Nephron (organoid): Measurements from ENCODE around the gene ZFAND4.
"Not testable (repeated sequence)": the region's sequence is repeated elsewhere in the genome, so short reads cannot be mapped to it uniquely, and the experiment has no call there.

Source experiments
- H3K27ac Mint-ChIP-seq, 3 experiments: 2 replicates each; pipeline ENCODE4 v1.8.0; 2020; ENCODE audit warnings: mixed read lengths in 3 of 3, mild to moderate bottlenecking in 2 of 3, moderate library complexity in 1 of 3
- H3K27me3 Mint-ChIP-seq: 2 replicates; pipeline ENCODE4 v1.8.0; 2021; ENCODE audit warnings: low read depth, mild to moderate bottlenecking, moderate library complexity, mixed read lengths
- H3K36me3 Mint-ChIP-seq: 2 replicates; pipeline ENCODE4 v1.8.0; 2020; ENCODE audit warnings: low read depth, mixed read lengths
- H3K4me1 Mint-ChIP-seq: 2 replicates; pipeline ENCODE4 v1.8.0; 2020; ENCODE audit warnings: mixed read lengths
- H3K4me3 Mint-ChIP-seq, 3 experiments: 2 replicates each; pipeline ENCODE4 v1.8.0; 2020; ENCODE audit warnings: mild to moderate bottlenecking in 3 of 3, mixed read lengths in 3 of 3, moderate library complexity in 2 of 3
- H3K9me3 Mint-ChIP-seq: 2 replicates; pipeline ENCODE4 v1.8.0; 2020; ENCODE audit warnings: mixed read lengths
- CTCF ChIP-seq, 3 experiments: fragments of 200-600 bp; sonication (generic); IDR thresholded peaks; one replicate each; pipeline ENCODE4 v1.5.0; 2021; ENCODE audit warnings: antibody characterized with exemption in 3 of 3; ENCODE audit not compliant: unreplicated experiment in 3 of 3

The ZFAND4 gene

GRCh38 chr10:45660876-45661411, 11.6 kb downstream of the ZFAND4 start:
- Mint-ChIP-seq H3K4me3 (no peak overlapping the region), H3K27ac (no peak overlapping the region), H3K4me1 (no peaks in the 10 kb centered on the region)

GRCh38 chr10:45657033-45657926, 15.3 kb downstream of the ZFAND4 start:
- no peaks in the 10 kb centered on the region for H3K4me1 Mint-ChIP-seq
- H3K9me3 Mint-ChIP-seq = peaks cover 3% of the 10 kb centered on the region
- no peak overlapping the region for H3K27ac Mint-ChIP-seq
- H3K36me3 Mint-ChIP-seq = peaks cover 35% of the 10 kb centered on the region
- TF ChIP-seq CTCF (IDR thresholded peaks at IDR 0.05; ENCODE audit: unreplicated experiment in 3 of 3) = no peak
- no peak overlapping the region for H3K4me3 Mint-ChIP-seq
- no peaks in the 10 kb centered on the region for H3K27me3 Mint-ChIP-seq

More at GRCh38 chr10:45660876-45661411, 11.6 kb downstream of the ZFAND4 start:
- no peak for TF ChIP-seq CTCF (IDR thresholded peaks at IDR 0.05; ENCODE audit: unreplicated experiment in 3 of 3)
- Mint-ChIP-seq H3K36me3 (peaks cover 34% of the 10 kb centered on the region), H3K9me3 (peaks cover 3% of the 10 kb centered on the region), H3K27me3 (no peaks in the 10 kb centered on the region)

DNA sequence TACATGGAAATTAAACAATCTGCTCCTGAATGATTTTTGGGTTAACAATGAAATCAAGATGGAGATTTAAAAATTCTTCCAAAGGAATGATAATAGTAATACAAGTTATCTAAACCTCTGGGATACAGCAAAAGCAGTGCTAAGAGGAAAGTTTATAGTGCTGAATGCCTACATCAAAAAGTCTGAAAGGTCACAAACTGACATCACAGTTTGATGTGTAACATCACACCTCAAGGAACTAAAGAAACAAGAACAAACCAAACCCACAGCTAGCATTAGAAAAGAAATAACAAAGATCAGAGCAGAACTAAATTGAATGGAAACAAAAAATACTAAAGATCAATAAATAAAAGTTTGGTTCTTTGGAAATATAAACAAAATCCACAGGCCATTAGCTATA, 17.4 kb downstream of the ZFAND4 start:
- Mint-ChIP-seq H3K27me3 (no peaks in the 10 kb centered on the region), H3K36me3 (peaks cover 25% of the 10 kb centered on the region), H3K4me1 (no peaks in the 10 kb centered on the region), H3K4me3 (no peak overlapping the region), H3K27ac (no peak overlapping the region), H3K9me3 (no peaks in the 10 kb centered on the region)
- no peak for TF ChIP-seq CTCF (IDR thresholded peaks at IDR 0.05; ENCODE audit: unreplicated experiment in 3 of 3)

GRCh38 chr10:45654753-45655141, 17.8 kb downstream of the ZFAND4 start:
- peaks cover 24% of the 10 kb centered on the region for H3K36me3 Mint-ChIP-seq

DNA sequence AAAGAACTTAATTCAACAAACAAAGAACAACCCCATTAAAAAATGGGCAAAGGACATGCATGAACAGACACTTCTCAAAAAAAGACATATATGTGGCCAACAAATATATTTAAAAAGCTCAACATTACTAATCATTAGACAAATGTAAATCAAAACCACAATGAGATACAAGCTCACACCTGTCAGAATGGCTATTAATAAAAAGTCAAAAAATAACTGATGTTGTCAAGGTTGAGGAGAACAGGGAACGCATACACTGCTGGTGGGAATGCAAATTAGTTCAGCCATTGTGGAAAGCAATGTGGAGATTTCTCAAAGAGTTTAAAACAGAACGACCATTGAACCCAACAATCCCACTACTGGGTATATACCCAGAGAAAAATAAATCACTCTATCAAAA, 19.1 kb downstream of the ZFAND4 start:
- H3K9me3 Mint-ChIP-seq = no peaks in the 10 kb centered on the region
- TF ChIP-seq CTCF (IDR thresholded peaks at IDR 0.05; ENCODE audit: unreplicated experiment in 3 of 3) = no peak
- no peak overlapping the region for H3K4me3 Mint-ChIP-seq
- H3K4me1 Mint-ChIP-seq = no peaks in the 10 kb centered on the region
- peaks cover 20% of the 10 kb centered on the region for H3K36me3 Mint-ChIP-seq
- H3K27me3 Mint-ChIP-seq = no peaks in the 10 kb centered on the region
- no peak overlapping the region for H3K27ac Mint-ChIP-seq

More at GRCh38 chr10:45654753-45655141, 17.8 kb downstream of the ZFAND4 start:
- not testable (repeated sequence) for H3K4me1 Mint-ChIP-seq, H3K27ac Mint-ChIP-seq, H3K27me3 Mint-ChIP-seq, H3K9me3 Mint-ChIP-seq, H3K4me3 Mint-ChIP-seq

DNA sequence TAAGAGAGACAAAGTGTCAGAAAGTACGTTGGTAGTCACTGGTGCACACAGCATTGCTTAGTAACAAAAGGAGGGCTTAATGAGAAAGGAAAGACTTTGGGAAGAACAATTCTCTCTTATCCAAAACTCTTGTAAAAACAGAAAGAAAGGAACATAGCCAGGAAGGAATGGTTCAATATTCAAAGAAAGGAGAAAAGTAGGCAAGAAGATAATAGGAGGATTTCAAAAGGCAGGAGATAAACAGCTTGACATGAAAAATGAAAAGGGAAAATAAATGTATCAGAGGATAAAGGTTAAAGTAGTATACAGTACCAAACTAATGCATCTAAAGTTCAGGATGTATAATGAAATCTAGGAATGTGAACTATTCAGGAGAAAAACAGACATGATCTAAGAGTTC, 20.1 kb downstream of the ZFAND4 start:
- H3K27ac Mint-ChIP-seq = no peak overlapping the region
- no peak for TF ChIP-seq CTCF (IDR thresholded peaks at IDR 0.05; ENCODE audit: unreplicated experiment in 3 of 3)
- no peaks in the 10 kb centered on the region for H3K27me3 Mint-ChIP-seq
- H3K4me1 Mint-ChIP-seq = no peaks in the 10 kb centered on the region
- H3K9me3 Mint-ChIP-seq = no peaks in the 10 kb centered on the region
- H3K36me3 Mint-ChIP-seq = peaks cover 21% of the 10 kb centered on the region
- H3K4me3 Mint-ChIP-seq = no peak overlapping the region
